ENCODE results near the gene COL23A1. TPM values are rescaled to one million over a fixed set of nuclear protein-coding genes. Genes with fewer than 3 reads are reported as not detected.
A peak's percentile ranks its signal among the peaks of the same experiment; 100 is the strongest.

The COL23A1 gene
- total RNA-seq, 1 experiment from 2014 or later, result not detected

GRCh38 chr5:178224403-178224802 lies 365.8 kb downstream of the COL23A1 start:
- CTCF ChIA-PET, result no interaction called here
- intact Hi-C loops (cut with micrococcal nuclease; ENCODE audit: unreplicated experiment), result no loop called here

GRCh38 chr5:178223828-178224335 lies 366.3 kb downstream of the COL23A1 start:
- intact Hi-C loops (cut with micrococcal nuclease; ENCODE audit: unreplicated experiment), result no loop called here
- BruUV-seq (replicated peaks), result no TSS peak
- CTCF ChIA-PET, result no interaction called here
- Mint-ChIP-seq H3K27ac (ENCODE audit: unreplicated experiment) (peak overlapping the region; percentile 7), H3K4me1 (ENCODE audit: low read depth, unreplicated experiment) (peaks cover 17% of the 10 kb centered on the region), H3K27me3 (ENCODE audit: unreplicated experiment) (no peaks in the 10 kb centered on the region), H3K4me3 (ENCODE audit: low read depth, unreplicated experiment) (no peak overlapping the region), H3K9me3 (ENCODE audit: low read depth, unreplicated experiment) (peaks cover 6% of the 10 kb centered on the region), H3K36me3 (ENCODE audit: insufficient read depth, unreplicated experiment) (peaks cover 75% of the 10 kb centered on the region)
- no peak for TF ChIP-seq CTCF (IDR thresholded peaks at IDR 0.05; ENCODE audit: unreplicated experiment)
- DNase-seq, result no peak

More at GRCh38 chr5:178224403-178224802, 365.8 kb downstream of the COL23A1 start:
- no peaks in the 10 kb centered on the region for H3K27me3 Mint-ChIP-seq (ENCODE audit: unreplicated experiment)
- peaks cover 75% of the 10 kb centered on the region for H3K36me3 Mint-ChIP-seq (ENCODE audit: insufficient read depth, unreplicated experiment)
- TF ChIP-seq CTCF (IDR thresholded peaks at IDR 0.05; ENCODE audit: unreplicated experiment), result no peak
- no TSS peak for BruUV-seq (replicated peaks)
- no peak overlapping the region for H3K4me3 Mint-ChIP-seq (ENCODE audit: low read depth, unreplicated experiment)
- H3K9me3 Mint-ChIP-seq (ENCODE audit: low read depth, unreplicated experiment), result peaks cover 6% of the 10 kb centered on the region
- peak overlapping the region; percentile 7 for H3K27ac Mint-ChIP-seq (ENCODE audit: unreplicated experiment)
- peaks cover 17% of the 10 kb centered on the region for H3K4me1 Mint-ChIP-seq (ENCODE audit: low read depth, unreplicated experiment)
- DNase-seq, result no peak

- TF ChIP-seq CTCF (IDR thresholded peaks at IDR 0.05; ENCODE audit: unreplicated experiment), result no peak
- intact Hi-C loops (cut with micrococcal nuclease; ENCODE audit: unreplicated experiment), result no loop called here
- no peak for DNase-seq
- Mint-ChIP-seq H3K4me3 (ENCODE audit: low read depth, unreplicated experiment) (no peak overlapping the region), H3K27me3 (ENCODE audit: unreplicated experiment) (no peaks in the 10 kb centered on the region), H3K27ac (ENCODE audit: unreplicated experiment) (peak overlapping the region; percentile 7), H3K9me3 (ENCODE audit: low read depth, unreplicated experiment) (peaks cover 6% of the 10 kb centered on the region), H3K4me1 (ENCODE audit: low read depth, unreplicated experiment) (peaks cover 17% of the 10 kb centered on the region), H3K36me3 (ENCODE audit: insufficient read depth, unreplicated experiment) (peaks cover 75% of the 10 kb centered on the region)
- no TSS peak for BruUV-seq (replicated peaks)
- CTCF ChIA-PET, result no interaction called here
Observed at GRCh38 chr5:178223196-178223773, 366.9 kb downstream of the COL23A1 start.

GRCh38 chr5:178222292-178222691 lies 367.9 kb downstream of the COL23A1 start:
- no peak for DNase-seq
- H3K27me3 Mint-ChIP-seq (ENCODE audit: unreplicated experiment), result no peaks in the 10 kb centered on the region
- peaks cover 73% of the 10 kb centered on the region for H3K36me3 Mint-ChIP-seq (ENCODE audit: insufficient read depth, unreplicated experiment)
- intact Hi-C loops (cut with micrococcal nuclease; ENCODE audit: unreplicated experiment), result no loop called here
- no peak overlapping the region for H3K27ac Mint-ChIP-seq (ENCODE audit: unreplicated experiment)
- peaks cover 2% of the 10 kb centered on the region for H3K9me3 Mint-ChIP-seq (ENCODE audit: low read depth, unreplicated experiment)
- H3K4me3 Mint-ChIP-seq (ENCODE audit: low read depth, unreplicated experiment), result no peak overlapping the region
- CTCF ChIA-PET, result no interaction called here
- no TSS peak for BruUV-seq (replicated peaks)
- no peak for TF ChIP-seq CTCF (IDR thresholded peaks at IDR 0.05; ENCODE audit: unreplicated experiment)
- H3K4me1 Mint-ChIP-seq (ENCODE audit: low read depth, unreplicated experiment), result peaks cover 11% of the 10 kb centered on the region
